Transverse colon (tissue), 3 donors: ENCODE data around the gene SLC5A3.

Experiments used
- CTCF ChIP-seq, 5 experiments: fragments of 200-600 bp in 3 of 5; fragments of 450-650 bp in 2 of 5; sonication (generic) in 3 of 5; IDR thresholded peaks; 1 replicate in 2 of 5; 2 replicates in 3 of 5; pipeline ENCODE4 v1.5.1; 2016 to 2017; ENCODE audit warnings: antibody characterized with exemption in 5 of 5, inconsistent platforms in 3 of 5, mild to moderate bottlenecking in 2 of 5, moderate library complexity in 1 of 5
- POLR2A ChIP-seq: fragments of 450-650 bp; IDR thresholded peaks from one replicate; pipeline ENCODE4 v1.6.1; 2016; ENCODE audit warnings: antibody characterized with exemption, mild to moderate bottlenecking, moderate library complexity

GRCh38 chr21:34075760-34076660 is 2.6 kb downstream of the SLC5A3 start:
- TF ChIP-seq CTCF (IDR thresholded peaks at IDR 0.05) (no peak), POLR2A (no peak)
